Neutrophil (primary cell): ENCODE results near the gene TYMP.
A peak's percentile ranks its signal among the peaks of the same experiment; 100 is the strongest.

Source experiments
- H3K27ac ChIP-seq: fragments of 200-600 bp; sonication (generic); 2 replicates; pipeline ENCODE4 v1.5.1; 2016; ENCODE audit warnings: mild to moderate bottlenecking, moderate library complexity
- H3K27me3 ChIP-seq: fragments of 200-600 bp; sonication (generic); 2 replicates; pipeline ENCODE4 v1.6.0; 2016; ENCODE audit warnings: mild to moderate bottlenecking
- H3K36me3 ChIP-seq: fragments of 200-600 bp; sonication (generic); 2 replicates; pipeline ENCODE4 v1.5.1; 2017
- H3K4me1 ChIP-seq, 2 experiments: fragments of 200-600 bp in 1 of 2; sonication (generic) in 1 of 2; 1 replicate in 1 of 2; 2 replicates in 1 of 2; pipeline versions ENCODE4 v1.5.1 to v1.6.1; 2013 to 2016; ENCODE audit warnings: low read depth in 1 of 2, low read length in 1 of 2, mild to moderate bottlenecking in 1 of 2, moderate library complexity in 1 of 2; ENCODE audit not compliant: control insufficient read depth in 1 of 2, insufficient read depth in 1 of 2
- H3K4me3 ChIP-seq, 2 experiments: fragments of 200-600 bp in 1 of 2; sonication (generic) in 1 of 2; 1 replicate in 1 of 2; 2 replicates in 1 of 2; pipeline ENCODE4 v1.5.1; 2013 to 2016; ENCODE audit warnings: low read depth in 1 of 2, low read length in 1 of 2, mild to moderate bottlenecking in 1 of 2, moderate library complexity in 1 of 2
- H3K9me3 ChIP-seq: fragments of 200-600 bp; sonication (generic); 2 replicates; pipeline ENCODE4 v1.5.1; 2016
- CTCF ChIP-seq: fragments of 200-600 bp; sonication (generic); IDR thresholded peaks from 2 replicates; pipeline ENCODE4 v1.5.1; 2016; ENCODE audit warnings: antibody characterized with exemption

The TYMP gene

GRCh38 chr22:50513175-50513574 lies 16.6 kb downstream of the TYMP start:
- peaks cover 20% of the 10 kb centered on the region for H3K36me3 ChIP-seq
- no peaks in the 10 kb centered on the region for H3K9me3 ChIP-seq
- H3K4me3 ChIP-seq, result no peak overlapping the region
- no peak for TF ChIP-seq CTCF
- no peaks in the 10 kb centered on the region for H3K27me3 ChIP-seq
- H3K27ac ChIP-seq, result no peak overlapping the region
- H3K4me1 ChIP-seq, result peaks cover 6 to 12% of the 10 kb centered on the region in 2 experiments

GRCh38 chr22:50508897-50509296 lies 20.9 kb downstream of the TYMP start:
- Histone ChIP-seq H3K4me3 (peak overlapping the region; percentile 78 to 79), H3K36me3 (peaks cover 28% of the 10 kb centered on the region), H3K4me1 (peaks cover 16 to 22% of the 10 kb centered on the region in 2 experiments), H3K9me3 (no peaks in the 10 kb centered on the region), H3K27me3 (no peaks in the 10 kb centered on the region), H3K27ac (peak overlapping the region; percentile 92)
- TF ChIP-seq CTCF, result no peak

- Histone ChIP-seq H3K4me3 (peak within 1 kb of the TSS; percentile 79 to 83), H3K9me3 (no peaks in the 10 kb centered on the region), H3K4me1 (peaks cover 16 to 22% of the 10 kb centered on the region in 2 experiments), H3K27ac (peak within 1 kb of the TSS; percentile 92), H3K27me3 (no peaks in the 10 kb centered on the region), H3K36me3 (peaks cover 34% of the 10 kb centered on the region)
- no peak for TF ChIP-seq CTCF
These were observed 21.6 kb downstream of the TYMP start, which contains the start of gene NCAPH2 for GRCh38 chr22:50507991-50508884. Gene NCAPH2 (plus strand): TSS chr22:50508224. CDS start chr22:50508338, 114 bp downstream.

- Histone ChIP-seq H3K9me3 (no peaks in the 10 kb centered on the region), H3K4me1 (peaks cover 16 to 22% of the 10 kb centered on the region in 2 experiments), H3K27me3 (no peaks in the 10 kb centered on the region), H3K27ac (peak within 1 kb of the TSS; percentile 92), H3K36me3 (peaks cover 41% of the 10 kb centered on the region), H3K4me3 (peak within 1 kb of the TSS; percentile 79 to 83)
- peak; percentile 38 for TF ChIP-seq CTCF
These were observed 22.3 kb downstream of the TYMP start, which contains the start of gene LMF2 for GRCh38 chr22:50507421-50507990. Gene LMF2 (minus strand): TSS chr22:50507702. CDS start chr22:50507675, 27 bp downstream.

GRCh38 chr22:50506611-50507420 lies 23.0 kb downstream of the TYMP start:
- no peak for TF ChIP-seq CTCF
- Histone ChIP-seq H3K4me3 (peak overlapping the region; percentile 61 to 83), H3K27ac (peak overlapping the region; percentile 92), H3K27me3 (no peaks in the 10 kb centered on the region), H3K9me3 (no peaks in the 10 kb centered on the region), H3K36me3 (peaks cover 47% of the 10 kb centered on the region), H3K4me1 (peaks cover 16 to 22% of the 10 kb centered on the region in 2 experiments)
